ENCODE data around the gene MEGF8. TPM values are rescaled to one million over a fixed set of nuclear protein-coding genes. Genes with fewer than 3 reads are reported as not detected.

Gene MEGF8, protein sequence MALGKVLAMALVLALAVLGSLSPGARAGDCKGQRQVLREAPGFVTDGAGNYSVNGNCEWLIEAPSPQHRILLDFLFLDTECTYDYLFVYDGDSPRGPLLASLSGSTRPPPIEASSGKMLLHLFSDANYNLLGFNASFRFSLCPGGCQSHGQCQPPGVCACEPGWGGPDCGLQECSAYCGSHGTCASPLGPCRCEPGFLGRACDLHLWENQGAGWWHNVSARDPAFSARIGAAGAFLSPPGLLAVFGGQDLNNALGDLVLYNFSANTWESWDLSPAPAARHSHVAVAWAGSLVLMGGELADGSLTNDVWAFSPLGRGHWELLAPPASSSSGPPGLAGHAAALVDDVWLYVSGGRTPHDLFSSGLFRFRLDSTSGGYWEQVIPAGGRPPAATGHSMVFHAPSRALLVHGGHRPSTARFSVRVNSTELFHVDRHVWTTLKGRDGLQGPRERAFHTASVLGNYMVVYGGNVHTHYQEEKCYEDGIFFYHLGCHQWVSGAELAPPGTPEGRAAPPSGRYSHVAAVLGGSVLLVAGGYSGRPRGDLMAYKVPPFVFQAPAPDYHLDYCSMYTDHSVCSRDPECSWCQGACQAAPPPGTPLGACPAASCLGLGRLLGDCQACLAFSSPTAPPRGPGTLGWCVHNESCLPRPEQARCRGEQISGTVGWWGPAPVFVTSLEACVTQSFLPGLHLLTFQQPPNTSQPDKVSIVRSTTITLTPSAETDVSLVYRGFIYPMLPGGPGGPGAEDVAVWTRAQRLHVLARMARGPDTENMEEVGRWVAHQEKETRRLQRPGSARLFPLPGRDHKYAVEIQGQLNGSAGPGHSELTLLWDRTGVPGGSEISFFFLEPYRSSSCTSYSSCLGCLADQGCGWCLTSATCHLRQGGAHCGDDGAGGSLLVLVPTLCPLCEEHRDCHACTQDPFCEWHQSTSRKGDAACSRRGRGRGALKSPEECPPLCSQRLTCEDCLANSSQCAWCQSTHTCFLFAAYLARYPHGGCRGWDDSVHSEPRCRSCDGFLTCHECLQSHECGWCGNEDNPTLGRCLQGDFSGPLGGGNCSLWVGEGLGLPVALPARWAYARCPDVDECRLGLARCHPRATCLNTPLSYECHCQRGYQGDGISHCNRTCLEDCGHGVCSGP (N-terminal part only)
- total RNA-seq (2014; rRNA removed; shearing (Covaris generic)), result 5.0 and 12.3 TPM in 2 replicates

DNA sequence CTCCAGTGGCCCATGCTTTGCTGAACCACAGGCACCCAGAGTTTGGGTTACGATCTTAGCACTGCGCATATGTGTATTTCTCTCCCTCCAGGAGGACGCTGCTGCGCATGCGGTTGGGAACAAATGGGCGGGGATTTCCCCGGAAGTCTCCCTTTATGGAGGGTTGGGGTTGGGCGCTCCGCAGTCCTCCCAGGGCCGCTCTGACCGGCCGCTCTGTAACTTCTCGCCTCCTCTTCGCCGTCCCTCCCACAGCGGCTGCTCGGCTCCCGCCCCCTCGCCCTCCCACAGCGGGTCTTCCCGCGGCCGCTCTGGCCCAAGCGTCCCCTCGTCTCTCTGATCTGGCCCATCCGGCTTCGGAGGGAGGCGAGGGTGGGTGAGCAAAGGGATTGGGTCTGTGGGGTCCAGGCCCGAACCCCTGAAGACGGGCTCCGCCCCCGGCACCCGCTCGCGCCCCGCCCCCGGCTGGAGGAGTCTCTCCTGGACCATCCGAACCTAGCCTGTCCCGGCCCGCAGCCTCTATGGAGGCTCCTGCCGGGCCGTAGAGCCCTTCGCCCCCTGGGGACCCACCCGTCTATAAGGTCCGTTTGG lies at the start of gene MEGF8:
MEGF8 (plus strand) TSS at position 328 of the 588 bp plus-strand sequence. CDS start 609 bp downstream, outside the sequence.
- DNase-seq (ENCODE audit: low read depth), result peak; percentile 99

DNA sequence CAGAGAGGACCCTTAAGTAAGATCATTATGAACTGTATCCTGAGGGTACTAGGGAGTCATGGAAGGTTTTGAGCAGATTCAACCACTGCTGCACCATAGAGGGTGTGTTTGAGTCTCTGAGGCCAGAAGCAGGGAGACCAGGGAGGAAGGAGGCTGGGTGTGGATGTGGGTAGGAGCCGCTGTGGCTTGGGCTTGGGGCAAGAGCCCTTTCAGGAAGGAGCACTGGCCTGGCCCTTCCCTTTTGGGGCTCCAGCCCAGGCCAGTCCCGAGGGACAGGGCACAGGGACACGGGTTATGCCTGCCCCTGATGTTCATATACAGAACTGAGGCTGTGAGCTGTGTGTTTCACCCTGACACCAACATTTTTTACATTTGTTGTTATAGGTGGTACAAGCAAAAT lies 49.2 kb upstream of the MEGF8 start:
- no peak for DNase-seq (ENCODE audit: low read depth)

DNA sequence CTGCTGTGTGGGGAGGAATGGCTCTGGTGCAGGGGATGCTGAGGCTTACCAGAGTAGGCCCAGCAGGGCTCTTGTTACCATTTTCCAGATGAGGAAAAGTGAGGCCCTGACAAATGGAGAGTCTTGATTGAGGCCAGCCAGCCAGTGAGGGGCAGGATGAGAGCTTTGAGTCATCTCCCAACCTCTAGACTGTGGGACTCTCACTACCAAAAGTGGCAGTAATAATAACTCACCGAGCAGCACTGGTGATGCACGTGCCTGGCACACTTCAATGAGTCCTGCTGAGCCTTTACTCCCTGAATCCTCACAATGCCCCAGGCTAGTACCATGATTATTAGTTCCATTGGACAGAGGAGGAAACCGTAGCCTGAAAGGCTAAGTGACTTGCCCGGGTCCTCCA lies 48.6 kb upstream of the MEGF8 start:
- peak; percentile 71 for DNase-seq (ENCODE audit: low read depth)

DNA sequence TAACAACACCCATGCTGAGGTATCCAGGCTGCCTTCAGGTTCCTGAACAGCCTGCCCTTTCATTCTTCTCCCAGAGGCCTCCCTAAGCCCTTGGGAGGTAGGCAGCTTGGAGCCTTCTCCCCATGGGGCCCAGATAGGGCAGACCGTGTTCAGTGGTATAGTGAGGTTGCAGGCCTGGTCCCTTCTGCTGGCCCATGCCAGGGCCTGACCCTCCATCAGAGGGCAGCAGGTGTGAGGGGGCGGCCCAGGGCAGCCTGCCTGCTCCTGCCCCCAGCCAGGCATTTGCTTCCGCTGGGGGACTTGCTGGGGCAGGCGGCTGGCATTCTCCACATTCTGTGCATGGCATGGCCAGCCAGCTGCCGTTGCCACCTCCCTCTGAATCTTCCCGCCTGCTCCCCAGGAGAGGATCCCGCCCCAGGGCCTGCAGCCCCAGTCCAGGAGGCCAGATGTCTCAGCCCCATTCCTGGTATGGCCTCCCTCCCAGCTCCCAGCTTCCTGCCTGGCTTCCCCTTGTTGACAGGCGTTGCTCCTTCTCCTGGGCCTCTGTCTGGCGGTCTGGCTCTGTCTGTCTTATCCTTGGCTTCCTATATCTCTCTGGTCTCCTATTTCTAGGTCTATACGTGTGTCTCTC lies 47.5 kb upstream of the MEGF8 start:
- peak; percentile 87 for DNase-seq (ENCODE audit: low read depth)

DNA sequence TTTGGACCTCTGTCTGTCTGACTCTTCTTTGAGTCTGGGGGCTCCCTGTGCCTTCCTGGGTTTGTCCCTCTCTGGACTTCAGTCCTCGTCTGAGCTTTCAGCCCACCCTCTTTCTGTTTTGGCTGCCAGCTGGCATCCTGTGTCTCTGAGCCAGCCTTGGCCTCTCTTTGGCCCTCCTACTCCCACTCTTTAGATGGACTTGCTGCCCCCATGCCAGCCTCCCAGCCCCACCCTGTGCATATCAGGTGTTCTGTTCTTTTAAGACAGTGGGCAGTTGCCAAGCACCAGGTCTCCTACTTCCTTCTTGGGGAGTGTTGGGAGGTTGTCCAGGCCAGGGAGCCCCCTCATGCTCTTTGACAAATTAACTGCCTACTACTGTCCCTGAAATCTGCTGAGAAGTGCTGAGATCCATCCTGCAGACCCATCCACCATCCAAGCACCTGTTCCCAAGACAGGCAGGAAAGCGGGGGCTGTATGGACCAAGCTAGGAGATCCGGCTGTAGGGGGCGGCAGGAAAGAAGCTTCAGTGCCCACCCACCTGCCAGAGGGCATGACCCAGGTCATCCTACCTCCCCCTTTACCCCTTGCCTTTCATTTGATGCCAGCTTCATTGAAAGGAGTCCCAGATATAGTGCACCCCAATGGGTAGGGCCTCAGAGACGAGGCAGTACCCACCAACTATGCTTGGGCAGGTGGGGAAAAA lies 46.8 kb upstream of the MEGF8 start:
- DNase-seq (ENCODE audit: low read depth), result no peak

DNA sequence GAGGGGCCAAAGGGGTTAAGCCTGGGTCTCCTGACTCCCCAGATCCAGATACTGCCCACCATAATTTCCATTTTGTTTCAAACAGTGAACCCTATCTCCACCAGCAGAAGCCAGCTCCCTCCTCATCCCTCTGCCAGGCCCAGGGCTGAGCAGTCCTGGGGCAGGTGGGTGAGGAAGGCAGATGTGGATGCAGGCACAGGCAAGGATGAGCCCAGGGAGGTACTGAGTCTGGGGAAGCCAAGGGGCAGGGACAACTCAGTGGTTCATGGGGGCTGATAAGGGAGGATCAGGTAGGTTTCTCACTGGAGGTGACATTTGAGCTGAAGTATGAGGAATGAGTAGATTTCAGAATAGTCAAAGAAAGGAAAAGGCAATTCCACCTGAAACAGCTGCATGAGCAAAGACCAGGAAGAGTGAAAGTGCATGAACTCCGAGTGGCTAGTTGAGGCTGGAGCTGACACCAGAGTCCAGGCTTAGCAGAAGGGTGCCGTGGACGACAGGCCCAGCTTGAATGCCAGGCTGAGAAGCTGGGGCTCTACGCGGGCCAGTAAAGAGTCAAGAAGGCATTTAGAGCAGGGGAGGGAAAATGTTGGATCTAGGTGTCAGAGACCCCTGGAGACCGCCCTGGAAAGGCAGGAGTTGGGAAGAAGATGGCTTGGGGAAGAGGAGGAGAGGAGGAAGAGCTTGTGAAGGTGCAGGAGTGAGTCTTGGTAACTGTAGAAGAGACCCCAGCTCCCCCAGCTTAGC lies 46.1 kb upstream of the MEGF8 start:
- DNase-seq (ENCODE audit: low read depth), result no peak

DNA sequence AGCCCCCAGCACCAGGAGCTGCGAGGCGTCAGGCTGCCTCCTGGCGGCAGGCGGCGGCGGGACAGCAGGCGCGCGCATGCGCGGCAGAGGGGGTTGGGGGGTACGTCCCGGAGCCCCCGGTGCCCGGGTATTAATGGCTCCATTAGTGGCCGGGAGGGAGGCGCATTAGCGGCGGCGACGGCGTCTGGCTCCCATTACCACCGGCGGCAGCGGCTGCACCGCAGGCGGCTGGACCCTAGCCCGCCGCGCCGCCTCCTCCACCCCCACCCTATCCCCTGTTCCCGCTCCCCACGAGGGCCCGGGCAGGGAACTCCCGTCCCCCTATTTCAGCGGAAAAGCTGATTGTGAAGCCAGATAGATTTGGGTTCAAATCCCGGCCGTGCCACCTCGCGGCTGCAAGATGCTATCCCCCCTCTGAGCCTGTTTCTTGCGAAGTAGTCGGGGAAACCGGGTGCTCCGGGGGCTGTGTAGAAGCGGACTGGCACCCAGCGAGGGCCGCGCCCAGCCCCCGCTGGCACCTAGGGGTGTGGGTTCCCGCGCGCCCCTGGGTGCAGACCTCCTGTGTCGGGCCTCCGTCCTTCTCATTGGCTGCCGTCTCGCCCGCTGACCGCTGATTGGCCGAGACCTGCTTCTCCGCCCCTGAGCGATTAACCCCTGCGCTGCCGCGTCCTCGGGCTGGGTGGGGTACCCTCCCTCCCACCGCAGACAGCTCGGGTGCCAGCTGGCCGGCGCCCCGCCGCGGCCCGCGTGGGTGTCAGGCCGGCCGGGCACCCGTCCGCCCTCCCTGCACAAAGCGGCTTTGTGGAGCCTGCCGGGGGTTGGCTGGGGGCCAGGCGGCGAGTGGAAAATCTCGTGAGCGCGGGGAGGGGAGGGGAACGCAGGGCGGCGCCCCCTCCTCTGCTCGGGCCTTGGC lies 45.3 kb upstream of the MEGF8 start:
- peak; percentile 89 for DNase-seq (ENCODE audit: low read depth)

DNA sequence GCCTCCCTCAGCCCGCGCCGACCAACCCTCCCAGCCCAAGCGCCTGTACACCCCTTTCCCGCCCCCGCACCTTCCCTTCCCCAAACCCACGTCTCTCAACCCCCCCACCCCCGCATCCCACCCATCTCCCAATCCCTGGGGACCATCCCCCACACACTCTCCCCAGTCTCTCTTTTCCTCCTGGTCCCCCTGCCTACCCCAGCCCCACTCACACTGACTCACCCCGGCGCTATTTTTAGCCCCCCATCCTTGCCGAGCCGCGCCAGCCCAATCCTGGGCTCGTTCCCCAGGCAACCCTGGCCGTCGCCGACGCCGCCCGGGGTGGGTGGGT lies 44.7 kb upstream of the MEGF8 start:
- peak; percentile 55 for DNase-seq (ENCODE audit: low read depth)

DNA sequence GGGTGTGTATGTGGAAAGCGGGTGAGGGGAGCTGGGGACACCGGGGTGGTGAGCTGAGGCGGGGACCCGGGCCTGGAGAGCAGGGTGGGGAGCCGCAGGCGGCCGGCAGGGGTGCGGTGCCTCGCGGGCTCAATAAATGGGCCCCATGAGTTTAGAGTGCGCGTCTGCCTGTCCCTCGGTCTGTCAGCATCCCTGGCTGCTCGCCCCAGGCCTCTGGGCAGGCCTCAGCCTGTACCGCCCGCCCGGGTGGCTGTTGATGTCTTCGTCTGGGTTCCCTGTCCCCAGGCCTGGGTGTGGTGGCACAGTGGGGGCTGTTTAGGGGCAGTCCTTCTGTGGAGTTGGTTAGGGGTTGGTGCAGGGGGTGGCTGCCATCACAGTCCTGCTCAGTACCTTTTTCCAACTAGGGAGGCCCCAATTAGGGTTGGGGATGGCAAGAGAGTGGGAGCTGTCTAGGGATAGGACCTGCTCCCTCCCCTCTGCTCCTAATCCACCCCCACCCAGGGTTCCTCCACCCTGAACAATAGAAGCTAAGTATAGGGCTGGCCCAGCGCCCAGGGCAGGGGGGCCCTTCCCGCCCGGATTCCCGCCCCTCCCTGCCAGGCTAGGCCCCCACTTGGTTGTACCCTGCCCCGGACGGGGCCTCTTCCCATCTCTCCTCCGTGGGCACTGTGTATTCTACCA lies 44.1 kb upstream of the MEGF8 start:
- peak; percentile 61 for DNase-seq (ENCODE audit: low read depth)

DNA sequence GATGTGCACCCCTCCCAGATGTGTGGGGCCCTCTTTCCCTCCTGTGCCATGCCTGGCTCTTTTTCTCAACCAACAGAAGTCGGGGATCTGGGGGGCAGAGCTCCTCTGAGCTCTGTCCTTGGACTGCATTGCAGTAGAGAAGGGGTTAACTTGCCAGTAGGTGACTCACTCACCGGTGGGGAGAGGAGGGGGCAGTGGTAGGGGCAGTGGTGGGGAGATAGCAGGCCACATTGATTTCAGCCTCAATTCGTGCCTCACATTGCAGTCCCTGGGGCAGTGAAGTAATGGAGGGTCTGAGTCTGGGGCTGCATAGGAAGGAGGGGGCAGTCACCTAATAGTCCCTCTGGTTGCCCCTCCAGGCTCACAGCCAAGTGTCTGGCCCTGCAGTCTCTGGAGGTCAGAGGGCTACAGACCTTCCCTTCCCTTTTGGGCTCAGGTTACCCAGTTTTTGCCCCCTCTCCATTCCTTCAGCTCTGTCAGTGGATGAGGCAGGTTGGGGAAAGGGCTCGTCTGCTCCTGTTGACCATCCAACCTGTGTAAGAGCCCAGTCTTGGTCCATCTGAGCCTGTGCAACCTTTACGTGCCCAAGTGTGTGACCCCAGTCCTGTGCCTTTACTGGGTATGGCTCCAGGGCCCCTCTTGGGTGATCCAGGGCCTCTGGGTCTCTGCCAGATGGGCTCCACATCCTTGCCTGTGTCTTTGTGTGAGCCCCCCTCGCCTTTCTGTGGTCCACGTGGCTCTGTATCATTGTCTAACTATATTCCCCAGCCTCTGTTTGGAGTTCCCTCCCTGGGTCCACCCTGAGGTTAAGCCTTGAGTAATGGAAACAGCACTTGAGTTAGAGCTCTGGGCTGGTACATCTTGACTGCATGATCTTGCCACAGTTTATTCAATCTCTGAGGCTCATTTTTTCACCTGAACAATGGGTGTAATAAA lies 43.3 kb upstream of the MEGF8 start:
- DNase-seq (ENCODE audit: low read depth), result peak; percentile 69

DNA sequence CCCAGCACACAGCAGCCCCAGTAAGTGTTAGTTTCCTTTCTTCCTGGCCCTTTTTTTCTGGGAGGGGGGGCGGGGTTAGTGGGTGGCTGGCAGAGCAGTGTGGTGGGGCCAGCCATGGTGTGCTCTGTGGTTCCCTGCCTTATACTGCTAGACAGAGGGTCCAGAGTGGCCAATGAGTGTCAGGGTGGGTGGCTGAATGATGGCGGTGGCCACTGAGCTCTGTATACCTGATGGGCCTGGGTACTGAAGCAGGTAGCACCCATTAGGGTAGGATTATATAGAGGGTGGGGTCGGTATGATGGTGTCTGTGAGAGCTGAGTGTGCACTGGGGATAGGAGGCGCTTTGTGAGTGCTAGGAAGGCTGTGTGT lies 42.6 kb upstream of the MEGF8 start:
- no peak for DNase-seq (ENCODE audit: low read depth)

DNA sequence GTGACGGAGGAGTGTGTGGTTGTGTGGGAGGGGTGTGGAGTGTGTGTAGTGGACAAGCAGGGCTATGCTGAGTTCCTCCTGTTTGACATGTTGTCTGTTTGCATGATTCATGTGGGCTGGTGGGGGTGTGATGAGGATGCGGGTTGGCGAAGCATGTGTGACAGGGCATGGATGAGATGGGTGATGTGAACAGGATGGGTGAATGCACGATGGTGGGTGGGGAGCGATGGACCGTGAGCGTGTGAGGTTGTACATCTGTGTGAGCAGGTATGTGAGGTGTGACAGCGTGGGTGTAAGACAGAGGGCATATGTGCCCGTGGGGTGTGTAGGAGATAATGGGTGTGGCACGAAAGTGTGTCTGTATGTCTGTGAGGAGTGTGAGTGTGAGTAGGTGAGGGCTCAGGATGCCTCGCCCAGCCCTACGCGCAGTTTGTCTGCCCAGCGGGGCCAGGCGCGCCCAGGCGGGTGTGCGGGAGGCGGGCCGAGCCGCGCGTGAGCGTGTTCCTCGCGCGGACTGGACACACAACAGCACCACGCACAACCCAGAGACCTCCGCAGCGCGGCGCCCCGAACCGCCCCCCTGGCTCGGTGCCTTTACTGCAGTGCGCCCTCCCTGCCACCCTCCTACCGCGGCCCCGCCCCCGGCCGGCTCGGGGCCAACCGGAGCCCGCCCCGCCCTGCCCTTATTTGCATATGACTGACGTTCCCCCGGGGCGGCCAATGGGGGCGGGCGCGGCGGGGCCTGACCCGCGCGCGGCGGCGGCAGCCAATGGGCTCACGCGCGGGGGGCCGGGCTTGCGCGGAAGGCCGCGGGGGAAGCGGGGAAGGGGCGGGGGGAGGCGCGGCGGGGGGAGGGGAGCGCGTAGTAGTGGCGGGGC lies 42.0 kb upstream of the MEGF8 start:
- DNase-seq (ENCODE audit: low read depth), result peak; percentile 90

DNA sequence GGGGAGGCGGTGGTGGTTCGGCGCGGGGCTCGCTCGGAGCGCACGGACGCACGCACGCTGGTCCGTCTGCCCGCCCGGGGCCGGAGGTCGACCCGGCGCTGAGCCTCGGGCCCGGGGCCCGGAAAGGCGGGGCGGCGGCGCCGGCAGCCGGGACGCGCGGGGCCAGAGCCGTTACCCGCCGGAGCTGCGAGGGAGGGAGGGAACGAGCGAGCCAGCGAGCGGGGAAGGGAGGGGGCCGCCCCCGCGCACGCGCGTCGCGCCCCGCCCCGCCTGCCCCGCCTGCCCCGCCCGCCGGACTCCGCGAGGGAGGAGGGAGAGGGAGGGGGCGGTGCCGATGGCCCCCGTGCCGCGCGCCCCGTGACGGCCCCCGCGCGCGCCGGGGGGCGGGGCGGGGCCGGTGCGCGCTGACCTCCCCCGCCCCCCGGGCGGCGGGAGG lies 41.4 kb upstream of the MEGF8 start:
- peak; percentile 64 for DNase-seq (ENCODE audit: low read depth)

DNA sequence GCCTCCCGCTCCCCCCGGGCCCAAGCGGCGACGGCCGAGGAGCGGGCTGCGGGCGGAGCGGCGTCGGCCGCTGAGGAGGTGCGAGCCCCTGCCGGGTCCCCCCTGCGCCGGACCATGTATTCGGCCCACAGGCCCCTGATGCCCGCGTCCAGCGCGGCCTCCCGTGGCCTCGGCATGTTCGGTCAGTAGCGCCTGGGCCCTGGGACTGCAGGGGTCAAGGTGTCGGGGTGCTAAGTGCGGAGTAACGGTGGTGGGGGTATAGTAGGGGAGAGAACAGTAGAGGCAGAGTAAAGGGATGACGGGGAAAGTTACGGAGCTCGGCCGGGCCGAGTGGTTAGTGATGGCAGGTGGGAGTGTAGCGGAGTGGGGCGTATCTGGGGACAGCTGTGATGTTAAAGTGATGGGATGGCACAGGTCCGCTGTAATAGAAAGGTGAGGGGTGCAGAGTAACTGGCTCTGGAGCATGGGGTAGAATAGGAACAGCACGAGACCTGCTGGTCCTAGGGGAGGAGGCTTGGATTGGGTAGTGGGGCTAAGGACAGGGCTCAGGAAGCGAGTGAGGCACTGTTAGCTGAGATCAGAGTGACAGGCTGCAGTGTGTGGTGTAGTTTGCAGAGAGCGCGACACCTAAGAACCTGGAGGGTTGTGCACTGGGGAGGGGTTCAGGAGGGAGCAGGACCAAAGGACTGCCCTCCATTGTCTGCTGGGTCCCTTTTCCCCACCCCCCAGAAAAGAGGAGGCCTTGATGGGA lies 40.7 kb upstream of the MEGF8 start:
- no peak for DNase-seq (ENCODE audit: low read depth)

DNA sequence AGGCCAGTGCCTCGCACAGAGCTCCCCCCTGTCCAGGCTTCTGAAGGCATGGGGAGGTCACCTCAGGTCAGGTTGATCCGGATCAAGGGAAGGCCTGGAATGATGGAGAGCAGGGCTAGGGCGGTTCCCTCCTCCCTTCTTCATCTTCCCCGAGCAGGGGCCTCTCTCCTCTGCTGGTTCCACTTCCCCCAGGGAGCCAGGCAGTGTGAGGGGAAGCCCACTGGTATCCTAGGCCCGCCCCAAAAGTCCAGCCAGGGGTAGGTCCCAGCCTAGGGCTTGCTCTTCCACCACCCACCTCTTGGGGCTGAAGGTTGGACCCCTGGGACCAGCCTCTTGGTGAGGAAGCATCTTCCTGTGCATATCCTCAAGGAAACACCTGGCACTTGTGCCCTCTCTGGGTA lies 39.9 kb upstream of the MEGF8 start:
- no peak for DNase-seq (ENCODE audit: low read depth)

DNA sequence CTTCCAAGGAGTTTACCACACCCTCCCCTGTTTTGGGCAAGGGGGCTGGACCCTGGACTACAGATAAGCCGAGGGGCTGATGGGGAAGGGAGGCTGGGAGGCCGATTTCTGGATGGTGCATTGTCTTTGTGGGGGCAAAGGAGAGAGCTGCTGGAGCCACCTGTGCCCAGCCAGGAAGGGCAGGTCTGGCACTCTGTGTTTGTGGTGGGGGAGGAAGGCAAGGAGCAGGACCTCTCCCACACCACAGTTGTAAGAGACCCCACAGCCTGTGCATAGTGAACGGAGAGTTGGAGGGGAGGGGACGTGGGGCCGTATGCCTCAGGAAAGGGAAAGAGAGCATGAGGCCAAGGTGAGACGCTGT lies 39.5 kb upstream of the MEGF8 start:
- no peak for DNase-seq (ENCODE audit: low read depth)

Measured in M059J (cell line).